Astrocyte (in vitro differentiated cells and primary cell): Measurements from ENCODE around the gene BPHL. TPM values are rescaled to one million over a fixed set of nuclear protein-coding genes. Genes with fewer than 3 reads are reported as not detected.
"Not testable (repeated sequence)": the region's sequence is repeated elsewhere in the genome, so short reads cannot be mapped to it uniquely, and the experiment has no call there.

Source experiments
- DNase-seq: peaks from one replicate; pipeline ENCODE4 v3.0.0-alpha.2; 2010; ENCODE audit warnings: low read depth
- FAIRE-seq: peaks from 2 replicates; lab custom pipeline; 2011; peaks lifted over from hg19 to GRCh38; lab: Jason Lieb, UNC
- H2AFZ ChIP-seq: 2 replicates; pipeline ENCODE4 v1.6.0; 2012; ENCODE audit warnings: low read depth, low read length, inconsistent platforms
- H3K27ac ChIP-seq: 2 replicates; pipeline ENCODE4 v1.5.1; 2011; ENCODE audit warnings: low read depth, low read length, inconsistent platforms
- H3K27me3 ChIP-seq: 2 replicates; pipeline ENCODE4 v1.6.0; 2011; ENCODE audit warnings: low read length, inconsistent platforms; ENCODE audit not compliant: insufficient read depth
- H3K36me3 ChIP-seq: 2 replicates; pipeline ENCODE4 v1.5.1; 2011; ENCODE audit warnings: low read length, inconsistent platforms; ENCODE audit not compliant: insufficient read depth
- H3K4me1 ChIP-seq: 2 replicates; pipeline ENCODE4 v1.5.1; 2011; ENCODE audit warnings: low read length, inconsistent platforms; ENCODE audit not compliant: insufficient read depth
- H3K4me2 ChIP-seq: 2 replicates; pipeline ENCODE4 v1.6.0; 2012; ENCODE audit warnings: low read length, inconsistent platforms
- H3K4me3 ChIP-seq: 2 replicates; pipeline ENCODE4 v1.5.1; 2011; ENCODE audit warnings: low read depth, mild to moderate bottlenecking, low read length, inconsistent platforms; ENCODE audit not compliant: insufficient read depth
- H3K79me2 ChIP-seq: 2 replicates; pipeline ENCODE4 v1.6.0; 2012; ENCODE audit warnings: mild to moderate bottlenecking, low read length, inconsistent platforms; ENCODE audit not compliant: insufficient read depth
- H3K9ac ChIP-seq: 2 replicates; pipeline ENCODE4 v1.6.0; 2012; ENCODE audit warnings: mild to moderate bottlenecking, low read length, inconsistent platforms
- H3K9me3 ChIP-seq: 2 replicates; pipeline ENCODE4 v1.5.1; 2012; ENCODE audit warnings: low read depth, mild to moderate bottlenecking, low read length, inconsistent platforms; ENCODE audit not compliant: insufficient read depth
- H4K20me1 ChIP-seq: 2 replicates; pipeline ENCODE4 v1.6.0; 2012; ENCODE audit warnings: low read length, inconsistent platforms; ENCODE audit not compliant: insufficient read depth
- H3K27ac Mint-ChIP-seq: one replicate; pipeline ENCODE4 v1.8.0; 2021; ENCODE audit warnings: mild to moderate bottlenecking, mixed read lengths; ENCODE audit not compliant: unreplicated experiment
- H3K27me3 Mint-ChIP-seq: one replicate; pipeline ENCODE4 v1.8.0; 2021; ENCODE audit warnings: low read depth, mixed read lengths; ENCODE audit not compliant: unreplicated experiment
- H3K36me3 Mint-ChIP-seq: one replicate; pipeline ENCODE4 v1.8.0; 2021; ENCODE audit warnings: low read depth, mixed read lengths; ENCODE audit not compliant: unreplicated experiment
- H3K4me1 Mint-ChIP-seq: one replicate; pipeline ENCODE4 v1.8.0; 2021; ENCODE audit warnings: low read depth, mixed read lengths; ENCODE audit not compliant: unreplicated experiment
- H3K4me3 Mint-ChIP-seq: one replicate; pipeline ENCODE4 v1.8.0; 2021; ENCODE audit warnings: mild to moderate bottlenecking, moderate library complexity, mixed read lengths; ENCODE audit not compliant: unreplicated experiment
- H3K9me3 Mint-ChIP-seq: one replicate; pipeline ENCODE4 v1.8.0; 2021; ENCODE audit warnings: mild to moderate bottlenecking, mixed read lengths; ENCODE audit not compliant: unreplicated experiment
- CTCF ChIP-seq: IDR thresholded peaks from 2 replicates; pipeline ENCODE4 v1.5.1; 2011; ENCODE audit warnings: low read depth, mild to moderate bottlenecking, inconsistent platforms, low read length, moderate library complexity; ENCODE audit not compliant: insufficient read depth
- EZH2 ChIP-seq: IDR thresholded peaks from 2 replicates; pipeline ENCODE4 v1.6.1; 2012; ENCODE audit warnings: mild to moderate bottlenecking, low read length, inconsistent platforms; ENCODE audit not compliant: insufficient read depth
- total RNA-seq: library from RNA; stranded (reverse); gene quantifications from 2 replicates; pipeline ENCODE4 v1.2.1, GENCODE V29; 2021

BPHL gene
- total RNA-seq, 1 donor from 2014 or later: 22.7 TPM

GRCh38 chr6:3195695-3196497 lies 77.4 kb downstream of the BPHL start:
- Histone ChIP-seq H3K4me3 (no peak overlapping the region), H3K79me2 (no peaks in the 10 kb centered on the region), H2AFZ (peak overlapping the region; percentile 76), H3K9me3 (no peaks in the 10 kb centered on the region), H3K4me2 (peak overlapping the region; percentile 77), H4K20me1 (no peaks in the 10 kb centered on the region), H3K27me3 (no peaks in the 10 kb centered on the region), H3K36me3 (no peaks in the 10 kb centered on the region), H3K4me1 (peaks cover 17% of the 10 kb centered on the region), H3K9ac (peak overlapping the region; percentile 71), H3K27ac (no peak overlapping the region)
- TF ChIP-seq CTCF (no peak), EZH2 (no peak)
- Mint-ChIP-seq H3K36me3 (no peaks in the 10 kb centered on the region), H3K27ac (no peak overlapping the region), H3K27me3 (no peaks in the 10 kb centered on the region), H3K4me1 (no peaks in the 10 kb centered on the region), H3K9me3 (peaks cover 4% of the 10 kb centered on the region), H3K4me3 (no peak overlapping the region)
- DNase-seq (no peak), FAIRE-seq (no peak)

GRCh38 chr6:3196770-3197169 lies 78.3 kb downstream of the BPHL start:
- peak overlapping the region; percentile 76 for H2AFZ ChIP-seq
- H3K4me1 Mint-ChIP-seq: no peaks in the 10 kb centered on the region
- no peak overlapping the region for H3K9ac ChIP-seq
- H3K27ac Mint-ChIP-seq: no peak overlapping the region
- peaks cover 17% of the 10 kb centered on the region for H3K4me1 ChIP-seq
- no peaks in the 10 kb centered on the region for H3K27me3 Mint-ChIP-seq
- H3K4me2 ChIP-seq: no peak overlapping the region
- no peaks in the 10 kb centered on the region for H3K36me3 Mint-ChIP-seq
- H3K27ac ChIP-seq: no peak overlapping the region
- no peaks in the 10 kb centered on the region for H4K20me1 ChIP-seq
- H3K4me3 ChIP-seq: no peak overlapping the region
- H3K27me3 ChIP-seq: no peaks in the 10 kb centered on the region
- no peaks in the 10 kb centered on the region for H3K79me2 ChIP-seq
- DNase-seq (no peak), FAIRE-seq (no peak)
- TF ChIP-seq EZH2: no peak
- no peak for TF ChIP-seq CTCF
- H3K4me3 Mint-ChIP-seq: no peak overlapping the region
- no peaks in the 10 kb centered on the region for H3K9me3 ChIP-seq
- peaks cover 4% of the 10 kb centered on the region for H3K9me3 Mint-ChIP-seq
- no peaks in the 10 kb centered on the region for H3K36me3 ChIP-seq

- H3K27ac Mint-ChIP-seq, H3K9me3 Mint-ChIP-seq, H3K27me3 Mint-ChIP-seq, H3K4me2 ChIP-seq, DNase-seq, H2AFZ ChIP-seq, H3K27ac ChIP-seq, H3K4me1 Mint-ChIP-seq, H3K27me3 ChIP-seq, H3K4me3 ChIP-seq, H3K79me2 ChIP-seq, H3K36me3 Mint-ChIP-seq, FAIRE-seq, H3K4me3 Mint-ChIP-seq, H3K36me3 ChIP-seq, H4K20me1 ChIP-seq, H3K9ac ChIP-seq, H3K9me3 ChIP-seq: not testable (repeated sequence)
- H3K4me1 ChIP-seq: peaks cover 17% of the 10 kb centered on the region
Observed at GRCh38 chr6:3197734-3198133, 79.2 kb downstream of the BPHL start.
